Tibial nerve (tissue), 4 donors: ENCODE results near the gene ARF3. TPM values are rescaled to one million over a fixed set of nuclear protein-coding genes. Genes with fewer than 3 reads are reported as not detected.

Source experiments
- DNase-seq, 2 donors: peaks; one replicate each; pipeline ENCODE4 v3.0.0-alpha.2; 2019; ENCODE audit warnings: low spot score in 2 of 2
- H3K27ac ChIP-seq, 4 donors: fragments of 200-600 bp; sonication (generic) in 3 of 4; one replicate each; pipeline ENCODE4 v1.5.1; 2017 to 2019; ENCODE audit warnings: mild to moderate bottlenecking in 1 of 4
- H3K27me3 ChIP-seq, 2 donors: fragments of 200-600 bp; sonication (generic) in 1 of 2; one replicate each; pipeline versions ENCODE4 v1.5.1 to v1.6.0; 2017 to 2019
- H3K36me3 ChIP-seq, 3 donors: fragments of 200-600 bp; sonication (generic); one replicate each; pipeline ENCODE4 v1.5.1; 2018 to 2019
- H3K4me1 ChIP-seq, 4 donors: fragments of 200-600 bp; sonication (generic) in 3 of 4; one replicate each; pipeline ENCODE4 v1.5.1; 2017 to 2019
- H3K4me3 ChIP-seq, 4 donors: fragments of 200-600 bp; sonication (generic) in 3 of 4; one replicate each; pipeline ENCODE4 v1.5.1; 2017 to 2019; ENCODE audit warnings: mild to moderate bottlenecking in 1 of 4, moderate library complexity in 1 of 4
- H3K9me3 ChIP-seq, 4 donors: fragments of 200-600 bp; sonication (generic) in 3 of 4; one replicate each; pipeline ENCODE4 v1.5.1; 2017 to 2019
- EP300 ChIP-seq, 2 donors: sonication (generic); formaldehyde crosslinking; IDR thresholded peaks; one replicate each; pipeline ENCODE4 v1.6.1; 2017; ENCODE audit warnings: antibody characterized with exemption in 2 of 2, mild to moderate bottlenecking in 1 of 2
- POLR2A ChIP-seq, 2 donors: fragments of 450-650 bp; IDR thresholded peaks; one replicate each; pipeline ENCODE4 v1.6.1; 2017; ENCODE audit warnings: antibody characterized with exemption in 2 of 2, mild to moderate bottlenecking in 2 of 2, moderate library complexity in 2 of 2
- WGBS, 2 donors: methylation state at CpG; one replicate each; pipeline ENCODE4 v1.1.5; 2018; 5-methylcytosine and 5-hydroxymethylcytosine counted together
- total RNA-seq, 4 donors: library from RNA; depleted of rRNA; stranded (reverse); fragments of >200 nt; gene quantifications; one replicate each; pipeline ENCODE4 v1.1.0, GENCODE V29; 2016
- TF ChIP-seq, protein P1 (sequence below), 5 experiments: fragments of 200-600 bp in 3 of 5; fragments of 450-650 bp in 2 of 5; sonication (generic) in 3 of 5; IDR thresholded peaks; one replicate each; pipeline ENCODE4 v1.5.1; 2016 to 2019; ENCODE audit warnings: antibody characterized with exemption in 5 of 5, mild to moderate bottlenecking in 3 of 5, moderate library complexity in 2 of 5

Gene ARF3
- total RNA-seq, 4 donors from 2014 or later = 45.3 to 55.2 (median 49.3) TPM

DNA sequence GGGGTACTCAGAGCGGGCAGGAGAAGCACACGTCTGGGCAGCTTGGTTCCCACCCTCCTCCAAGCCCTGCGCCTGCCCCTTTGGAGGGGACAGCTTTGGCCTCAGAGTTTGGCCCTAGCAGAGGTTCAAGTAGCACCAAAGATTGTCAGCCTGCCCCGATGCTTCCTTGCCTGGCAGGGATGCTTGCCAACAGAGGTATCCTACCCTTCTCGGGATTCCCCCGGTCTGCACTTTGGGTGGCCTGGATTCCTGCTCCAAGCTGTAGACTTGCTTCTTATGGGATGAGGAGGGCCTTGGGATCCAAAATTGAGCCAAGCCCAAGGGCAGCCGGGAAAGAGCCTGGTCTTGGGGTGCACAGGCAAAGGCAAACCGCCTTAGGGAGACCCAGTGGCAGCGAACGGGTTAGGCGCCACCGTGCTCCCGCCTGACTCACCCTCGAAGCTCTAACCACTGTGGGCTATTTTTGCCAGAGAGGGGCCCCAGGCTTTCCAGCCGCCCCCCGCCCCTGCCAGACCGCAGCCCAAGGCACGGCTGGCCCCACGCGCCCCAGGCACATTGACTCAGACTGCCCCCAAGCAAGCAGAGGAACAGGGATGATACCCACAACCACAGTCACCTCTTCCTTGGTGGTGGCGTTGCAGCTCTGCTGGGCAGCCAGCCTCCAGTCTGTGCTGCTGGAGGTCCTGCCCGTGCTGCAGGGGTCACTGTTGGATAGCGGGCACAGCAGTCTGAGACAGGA is 15.1 kb upstream of the ARF3 start:
- Histone ChIP-seq H3K9me3 (no peaks in the 10 kb centered on the region), H3K36me3 (no peaks in the 10 kb centered on the region), H3K4me1 (peaks cover 0 to 55% (median 19%) of the 10 kb centered on the region in 4 donors), H3K4me3 (no peak overlapping the region), H3K27ac (no peak overlapping the region), H3K27me3 (peaks cover 0 to 82% of the 10 kb centered on the region in 2 donors)
- 56% methylated on average over 19 to 22 of the region's 23 CpGs for WGBS, 2 donors
- TF ChIP-seq, protein P1, sequence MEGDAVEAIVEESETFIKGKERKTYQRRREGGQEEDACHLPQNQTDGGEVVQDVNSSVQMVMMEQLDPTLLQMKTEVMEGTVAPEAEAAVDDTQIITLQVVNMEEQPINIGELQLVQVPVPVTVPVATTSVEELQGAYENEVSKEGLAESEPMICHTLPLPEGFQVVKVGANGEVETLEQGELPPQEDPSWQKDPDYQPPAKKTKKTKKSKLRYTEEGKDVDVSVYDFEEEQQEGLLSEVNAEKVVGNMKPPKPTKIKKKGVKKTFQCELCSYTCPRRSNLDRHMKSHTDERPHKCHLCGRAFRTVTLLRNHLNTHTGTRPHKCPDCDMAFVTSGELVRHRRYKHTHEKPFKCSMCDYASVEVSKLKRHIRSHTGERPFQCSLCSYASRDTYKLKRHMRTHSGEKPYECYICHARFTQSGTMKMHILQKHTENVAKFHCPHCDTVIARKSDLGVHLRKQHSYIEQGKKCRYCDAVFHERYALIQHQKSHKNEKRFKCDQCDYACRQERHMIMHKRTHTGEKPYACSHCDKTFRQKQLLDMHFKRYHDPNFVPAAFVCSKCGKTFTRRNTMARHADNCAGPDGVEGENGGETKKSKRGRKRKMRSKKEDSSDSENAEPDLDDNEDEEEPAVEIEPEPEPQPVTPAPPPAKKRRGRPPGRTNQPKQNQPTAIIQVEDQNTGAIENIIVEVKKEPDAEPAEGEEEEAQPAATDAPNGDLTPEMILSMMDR (IDR thresholded peaks at IDR 0.05) = no peak
- TF ChIP-seq POLR2A (IDR thresholded peaks at IDR 0.05) = no peak
- TF ChIP-seq EP300 (IDR thresholded peaks at IDR 0.05) = no peak
- DNase-seq = no peak

DNA sequence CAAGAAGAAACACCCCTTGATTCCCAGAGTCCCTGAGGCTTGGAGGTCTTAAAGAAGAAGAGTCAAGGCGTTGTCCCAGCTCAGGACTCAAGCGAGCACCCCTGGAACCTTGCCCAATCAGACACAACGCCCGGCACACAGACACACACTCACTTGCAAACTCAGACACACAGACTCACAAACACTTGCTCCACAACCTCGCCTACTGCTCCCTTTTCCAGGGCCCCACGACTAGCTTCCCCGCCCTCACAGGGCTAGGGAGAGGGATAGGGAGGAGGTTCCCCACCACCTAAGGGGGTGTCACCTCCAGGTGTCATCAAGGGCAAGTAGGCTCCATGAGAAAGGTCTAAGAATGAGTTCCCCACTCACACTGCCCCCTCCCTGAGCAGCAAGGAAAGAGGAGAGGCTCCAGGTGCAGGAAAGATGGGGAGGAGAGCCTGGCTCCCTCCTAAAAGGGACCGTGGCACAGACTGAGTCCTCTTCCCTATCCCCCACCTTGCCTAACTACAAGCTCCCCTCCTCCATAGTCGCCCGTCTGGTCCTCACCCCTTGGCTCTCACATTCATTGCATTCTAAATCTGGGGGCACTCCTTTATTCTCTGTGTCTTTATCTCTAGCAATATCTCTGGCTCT is 13.5 kb upstream of the ARF3 start:
- peak overlapping the region in 1 of 4 donors; percentile 39 for H3K4me3 ChIP-seq

GRCh38 chr12:48969833-48970701 is 12.8 kb upstream of the ARF3 start:
- Histone ChIP-seq H3K27me3 (peaks cover 0 to 64% of the 10 kb centered on the region in 2 donors), H3K4me1 (peaks cover 0 to 55% (median 19%) of the 10 kb centered on the region in 4 donors), H3K4me3 (peak overlapping the region; percentile 10 to 39 (median 21)), H3K27ac (no peak overlapping the region), H3K36me3 (no peaks in the 10 kb centered on the region), H3K9me3 (no peaks in the 10 kb centered on the region)
- TF ChIP-seq, protein P1 (IDR thresholded peaks at IDR 0.05) = no peak
- no peak for DNase-seq
- WGBS, 2 donors = 19 to 28% methylated on average over 13 to 51 of the region's 77 CpGs

More for the DNA sequence above, 13.5 kb upstream of the ARF3 start:
- H3K36me3 ChIP-seq = no peaks in the 10 kb centered on the region
- no peaks in the 10 kb centered on the region for H3K9me3 ChIP-seq
- no peak for DNase-seq
- peaks cover 0 to 72% of the 10 kb centered on the region in 2 donors for H3K27me3 ChIP-seq
- 35 to 40% methylated on average over 10 of the region's 10 CpGs for WGBS, 2 donors
- peaks cover 0 to 55% (median 19%) of the 10 kb centered on the region in 4 donors for H3K4me1 ChIP-seq
- no peak overlapping the region for H3K27ac ChIP-seq
- no peak for TF ChIP-seq POLR2A (IDR thresholded peaks at IDR 0.05)
- TF ChIP-seq, protein P1 (IDR thresholded peaks at IDR 0.05) = no peak
- no peak for TF ChIP-seq EP300 (IDR thresholded peaks at IDR 0.05)

DNA sequence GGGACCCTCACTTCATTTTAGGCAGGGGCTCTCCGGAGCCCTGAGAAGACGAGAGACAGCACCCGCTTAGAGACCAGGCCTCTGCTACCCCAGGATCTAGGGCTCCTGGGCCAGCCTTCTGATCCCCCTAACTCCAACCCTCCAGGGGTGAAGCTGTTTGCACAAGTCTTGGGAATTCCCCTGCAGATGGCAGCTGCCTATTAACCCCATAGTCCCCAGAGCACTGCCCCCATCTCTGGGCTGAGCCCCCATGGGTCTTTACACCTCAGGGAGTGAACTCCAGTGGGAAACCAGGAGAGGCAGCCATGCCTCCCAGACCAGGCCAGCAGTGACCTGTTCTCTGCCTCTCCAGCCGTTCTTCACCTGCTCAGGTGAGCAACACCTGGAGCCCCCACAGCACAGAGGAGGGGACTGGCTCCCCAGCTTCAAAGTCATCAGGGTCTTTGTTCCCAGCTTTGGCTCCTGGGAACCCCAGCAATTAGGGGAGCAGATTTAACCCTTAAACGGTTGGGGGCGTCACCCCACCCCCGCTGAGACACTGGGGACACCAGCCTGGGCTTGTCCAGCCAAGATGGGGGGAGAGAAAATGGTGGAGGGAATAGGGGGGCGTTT is 12.0 kb upstream of the ARF3 start:
- H3K27ac ChIP-seq = no peak overlapping the region

More for the DNA sequence above, 12.0 kb upstream of the ARF3 start:
- Histone ChIP-seq H3K4me3 (peak overlapping the region in 1 of 4 donors; percentile 39), H3K9me3 (no peaks in the 10 kb centered on the region), H3K27me3 (peaks cover 0 to 67% of the 10 kb centered on the region in 2 donors), H3K36me3 (no peaks in the 10 kb centered on the region), H3K4me1 (peaks cover 0 to 53% (median 19%) of the 10 kb centered on the region in 4 donors)
- DNase-seq = no peak
- 28 to 57% methylated on average over 7 to 8 of the region's 8 CpGs for WGBS, 2 donors
- TF ChIP-seq EP300 (IDR thresholded peaks at IDR 0.05) = no peak
- TF ChIP-seq, protein P1 (IDR thresholded peaks at IDR 0.05) = no peak
- no peak for TF ChIP-seq POLR2A (IDR thresholded peaks at IDR 0.05)
